Osteoblast (primary cell): Measurements from ENCODE around the gene PTGR3. TPM values are rescaled to one million over a fixed set of nuclear protein-coding genes. Genes with fewer than 3 reads are reported as not detected.

Experiments
- DNase-seq: peaks from one replicate; pipeline ENCODE4 v3.0.0; 2011; ENCODE audit warnings: low spot score, mixed read lengths; ENCODE audit not compliant: insufficient read length; ENCODE audit errors: missing footprints
- H2AFZ ChIP-seq: 2 replicates; pipeline ENCODE4 v1.6.0; 2011; ENCODE audit warnings: mild to moderate bottlenecking, low read length
- H3K27ac ChIP-seq: 2 replicates; pipeline ENCODE4 v1.5.1; 2011; ENCODE audit warnings: mild to moderate bottlenecking, low read depth, low read length, moderate library complexity
- H3K27me3 ChIP-seq: 2 replicates; pipeline ENCODE4 v1.6.0; 2012; ENCODE audit warnings: mild to moderate bottlenecking, control low read depth, inconsistent platforms, low read length, moderate library complexity; ENCODE audit not compliant: insufficient read depth
- H3K36me3 ChIP-seq: 2 replicates; pipeline ENCODE4 v1.5.1; 2011; ENCODE audit warnings: mild to moderate bottlenecking, low read length, control low read depth, moderate library complexity; ENCODE audit not compliant: insufficient read depth
- H3K4me1 ChIP-seq: 2 replicates; pipeline ENCODE4 v1.5.1; 2011; ENCODE audit warnings: mild to moderate bottlenecking, low read length, control low read depth, moderate library complexity; ENCODE audit not compliant: insufficient read depth
- H3K4me2 ChIP-seq: 2 replicates; pipeline ENCODE4 v1.6.0; 2011; ENCODE audit warnings: mild to moderate bottlenecking, low read length; ENCODE audit not compliant: insufficient read depth
- H3K4me3 ChIP-seq: fragments of 200-600 bp; sonication (generic); 3 replicates; pipeline ENCODE4 v1.5.1; 2012; ENCODE audit warnings: mild to moderate bottlenecking, low read length, inconsistent platforms; ENCODE audit not compliant: insufficient read depth
- H3K79me2 ChIP-seq: 2 replicates; pipeline ENCODE4 v1.6.0; 2012; ENCODE audit warnings: mild to moderate bottlenecking, low read length, control low read depth, inconsistent platforms; ENCODE audit not compliant: insufficient read depth
- H3K9me3 ChIP-seq: 2 replicates; pipeline ENCODE4 v1.5.1; 2011; ENCODE audit warnings: low read depth, low read length, control low read depth
- H4K20me1 ChIP-seq: 2 replicates; pipeline ENCODE4 v1.6.0; 2012; ENCODE audit warnings: mild to moderate bottlenecking, low read length, control low read depth; ENCODE audit not compliant: insufficient read depth
- total RNA-seq: library from RNA; depleted of rRNA; stranded (reverse); fragments of >200 nt; gene quantifications from 2 replicates; pipeline ENCODE4 v1.2.3, GENCODE V29; 2012
- TF ChIP-seq, protein P1 (sequence below): IDR thresholded peaks from 2 replicates; pipeline ENCODE4 v1.5.1; 2011; ENCODE audit warnings: mild to moderate bottlenecking, low read depth, low read length, moderate library complexity; ENCODE audit errors: extremely low read depth

The PTGR3 gene
- total RNA-seq, 1 donor, result 8.3 TPM

DNA sequence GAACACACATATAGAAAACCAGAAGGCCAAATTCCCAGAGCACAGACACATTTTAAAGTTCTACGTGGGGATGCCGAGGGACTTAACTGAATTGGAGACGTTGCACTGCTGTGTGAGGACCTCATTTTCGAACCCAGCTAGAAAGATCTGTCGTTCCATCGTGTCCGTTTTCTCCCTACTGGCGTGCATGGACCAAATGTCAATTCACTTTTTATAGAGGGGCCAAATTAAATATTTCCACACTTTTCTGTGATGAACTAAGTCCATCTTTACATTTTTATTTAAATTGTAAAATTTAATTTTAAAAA is 966 bp upstream of the PTGR3 start:
- Histone ChIP-seq H2AFZ (peak overlapping the region; percentile 93), H4K20me1 (peaks cover 25% of the 10 kb centered on the region), H3K9me3 (no peaks in the 10 kb centered on the region), H3K4me1 (peaks cover 42% of the 10 kb centered on the region), H3K36me3 (no peaks in the 10 kb centered on the region), H3K79me2 (peaks cover 56% of the 10 kb centered on the region), H3K4me2 (peak overlapping the region; percentile 97), H3K27ac (peak overlapping the region; percentile 67), H3K4me3 (peak overlapping the region; percentile 92), H3K27me3 (no peaks in the 10 kb centered on the region)
- DNase-seq, result no peak
- TF ChIP-seq, protein P1, sequence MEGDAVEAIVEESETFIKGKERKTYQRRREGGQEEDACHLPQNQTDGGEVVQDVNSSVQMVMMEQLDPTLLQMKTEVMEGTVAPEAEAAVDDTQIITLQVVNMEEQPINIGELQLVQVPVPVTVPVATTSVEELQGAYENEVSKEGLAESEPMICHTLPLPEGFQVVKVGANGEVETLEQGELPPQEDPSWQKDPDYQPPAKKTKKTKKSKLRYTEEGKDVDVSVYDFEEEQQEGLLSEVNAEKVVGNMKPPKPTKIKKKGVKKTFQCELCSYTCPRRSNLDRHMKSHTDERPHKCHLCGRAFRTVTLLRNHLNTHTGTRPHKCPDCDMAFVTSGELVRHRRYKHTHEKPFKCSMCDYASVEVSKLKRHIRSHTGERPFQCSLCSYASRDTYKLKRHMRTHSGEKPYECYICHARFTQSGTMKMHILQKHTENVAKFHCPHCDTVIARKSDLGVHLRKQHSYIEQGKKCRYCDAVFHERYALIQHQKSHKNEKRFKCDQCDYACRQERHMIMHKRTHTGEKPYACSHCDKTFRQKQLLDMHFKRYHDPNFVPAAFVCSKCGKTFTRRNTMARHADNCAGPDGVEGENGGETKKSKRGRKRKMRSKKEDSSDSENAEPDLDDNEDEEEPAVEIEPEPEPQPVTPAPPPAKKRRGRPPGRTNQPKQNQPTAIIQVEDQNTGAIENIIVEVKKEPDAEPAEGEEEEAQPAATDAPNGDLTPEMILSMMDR, result no peak

DNA sequence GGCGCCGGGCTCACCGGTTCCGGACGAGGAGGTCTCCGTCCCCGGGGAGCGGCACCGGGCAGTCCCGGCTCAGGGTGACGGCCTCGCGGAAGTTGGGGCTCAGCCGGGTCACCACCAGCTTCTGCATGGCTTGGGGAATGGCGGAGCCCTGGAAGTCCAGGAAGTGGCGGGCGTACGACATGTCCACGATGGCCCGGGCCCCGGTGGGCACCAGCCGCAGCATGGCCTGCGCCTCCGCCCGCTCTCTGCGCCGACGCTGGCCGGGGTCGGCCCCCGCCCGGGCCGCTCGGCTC is 157 bp downstream of the PTGR3 start:
- no peak for DNase-seq
- Histone ChIP-seq H3K79me2 (peaks cover 58% of the 10 kb centered on the region), H2AFZ (peak overlapping the region; percentile 62), H3K9me3 (no peaks in the 10 kb centered on the region), H3K4me3 (peak overlapping the region; percentile 92), H3K4me2 (peak overlapping the region; percentile 96), H4K20me1 (peaks cover 28% of the 10 kb centered on the region), H3K4me1 (peaks cover 43% of the 10 kb centered on the region), H3K27me3 (no peaks in the 10 kb centered on the region), H3K36me3 (no peaks in the 10 kb centered on the region), H3K27ac (no peak overlapping the region)
- TF ChIP-seq, protein P1, result no peak

DNA sequence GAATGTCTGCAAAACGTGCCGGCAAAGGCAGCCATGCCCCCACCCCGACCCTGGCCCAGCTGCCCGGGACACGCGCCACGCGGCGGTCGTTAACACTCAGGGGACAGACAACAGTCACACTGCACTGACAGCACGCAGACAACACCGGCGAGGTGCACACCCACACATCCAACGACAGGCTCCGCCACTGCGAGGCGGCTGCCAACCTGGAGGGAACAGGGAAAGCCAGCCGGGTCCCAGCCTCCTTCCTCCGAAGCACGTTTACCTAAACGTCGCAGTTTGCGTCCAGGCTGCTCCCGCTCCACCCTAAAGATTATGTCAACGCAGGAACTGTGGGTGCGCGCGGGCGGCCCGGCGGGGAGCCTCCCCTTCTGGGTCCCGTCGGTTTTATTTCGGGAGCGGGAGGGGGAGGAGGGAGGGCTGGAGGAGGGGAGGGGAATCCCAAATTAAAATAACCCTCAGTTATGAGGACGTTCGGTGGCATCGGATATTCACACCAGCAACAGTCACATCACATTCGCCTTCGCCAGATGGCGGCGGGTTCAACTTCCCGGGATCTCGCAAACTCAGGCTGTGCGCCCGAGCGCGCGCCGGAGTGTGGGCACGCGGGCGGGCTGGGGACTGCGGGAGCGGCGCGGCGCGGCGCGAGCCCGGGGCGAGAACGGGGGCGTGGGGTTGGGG is 644 bp downstream of the PTGR3 start:
- H4K20me1 ChIP-seq, result peaks cover 28% of the 10 kb centered on the region
- H3K4me2 ChIP-seq, result peak overlapping the region; percentile 96
- no peaks in the 10 kb centered on the region for H3K36me3 ChIP-seq
- no peaks in the 10 kb centered on the region for H3K27me3 ChIP-seq
- H3K27ac ChIP-seq, result peak overlapping the region; percentile 17
- H3K79me2 ChIP-seq, result peaks cover 63% of the 10 kb centered on the region
- peak overlapping the region; percentile 92 for H3K4me3 ChIP-seq
- TF ChIP-seq, protein P1, result no peak
- peaks cover 38% of the 10 kb centered on the region for H3K4me1 ChIP-seq
- peak; percentile 95 for DNase-seq
- no peaks in the 10 kb centered on the region for H3K9me3 ChIP-seq
- peak overlapping the region; percentile 84 for H2AFZ ChIP-seq

DNA sequence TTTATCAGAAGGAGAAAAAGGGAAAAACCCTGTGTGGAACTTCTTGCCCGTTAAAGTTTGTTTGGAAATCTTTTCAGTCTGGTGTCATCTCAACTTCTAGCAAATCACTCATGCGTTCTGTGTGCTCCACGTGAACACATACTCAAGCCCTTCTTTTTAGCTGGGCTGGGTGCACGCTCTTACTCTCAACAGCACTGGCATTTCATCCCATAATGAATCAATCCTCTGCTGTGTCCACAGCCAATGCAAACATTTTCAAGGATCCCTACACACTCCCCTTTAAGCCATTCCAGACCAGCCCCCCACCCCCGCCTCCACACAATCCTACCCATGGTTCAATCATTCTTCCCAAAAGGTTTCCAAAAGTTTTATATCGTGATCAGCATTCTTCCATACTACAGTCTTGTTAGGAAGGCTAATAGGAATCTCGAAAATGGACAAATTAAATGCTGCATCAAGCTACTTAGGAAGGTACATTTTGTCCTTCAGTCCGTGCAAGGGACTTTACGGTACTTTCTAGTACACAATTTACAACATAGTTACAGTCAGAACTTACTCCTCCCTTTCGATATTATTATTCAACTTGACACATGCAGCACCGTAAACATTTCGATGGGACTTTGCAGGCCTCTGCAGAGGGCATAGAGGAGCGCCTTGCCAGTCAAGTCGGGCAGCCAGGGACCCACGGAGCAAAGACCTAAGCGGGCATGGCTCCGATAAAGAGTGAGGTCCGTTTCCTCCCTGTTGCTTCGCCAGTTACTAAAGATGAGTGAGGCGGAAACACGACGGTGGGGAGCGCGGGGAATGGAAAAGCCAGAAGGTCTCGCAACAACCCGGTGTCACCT is 1.4 kb downstream of the PTGR3 start:
- no peaks in the 10 kb centered on the region for H3K36me3 ChIP-seq
- H3K79me2 ChIP-seq, result peaks cover 64% of the 10 kb centered on the region
- DNase-seq, result peak; percentile 94
- TF ChIP-seq, protein P1, result no peak
- H4K20me1 ChIP-seq, result peaks cover 28% of the 10 kb centered on the region
- peaks cover 31% of the 10 kb centered on the region for H3K4me1 ChIP-seq
- peak overlapping the region; percentile 92 for H3K4me3 ChIP-seq
- no peaks in the 10 kb centered on the region for H3K9me3 ChIP-seq
- peak overlapping the region; percentile 17 for H3K27ac ChIP-seq
- no peaks in the 10 kb centered on the region for H3K27me3 ChIP-seq
- peak overlapping the region; percentile 84 for H2AFZ ChIP-seq
- peak overlapping the region; percentile 96 for H3K4me2 ChIP-seq
